Erythroblast (primary cell): ENCODE measurements around the gene STOM.

Source experiments
- GATA1 ChIP-seq: IDR thresholded peaks from 2 replicates; pipeline ENCODE4 v1.6.1; 2011; ENCODE audit warnings: low read depth, mild to moderate bottlenecking, control low read depth, low read length, moderate library complexity
- POLR2A ChIP-seq: IDR thresholded peaks from 2 replicates; pipeline ENCODE4 v1.6.1; 2011; ENCODE audit warnings: mild to moderate bottlenecking, low read length

DNA sequence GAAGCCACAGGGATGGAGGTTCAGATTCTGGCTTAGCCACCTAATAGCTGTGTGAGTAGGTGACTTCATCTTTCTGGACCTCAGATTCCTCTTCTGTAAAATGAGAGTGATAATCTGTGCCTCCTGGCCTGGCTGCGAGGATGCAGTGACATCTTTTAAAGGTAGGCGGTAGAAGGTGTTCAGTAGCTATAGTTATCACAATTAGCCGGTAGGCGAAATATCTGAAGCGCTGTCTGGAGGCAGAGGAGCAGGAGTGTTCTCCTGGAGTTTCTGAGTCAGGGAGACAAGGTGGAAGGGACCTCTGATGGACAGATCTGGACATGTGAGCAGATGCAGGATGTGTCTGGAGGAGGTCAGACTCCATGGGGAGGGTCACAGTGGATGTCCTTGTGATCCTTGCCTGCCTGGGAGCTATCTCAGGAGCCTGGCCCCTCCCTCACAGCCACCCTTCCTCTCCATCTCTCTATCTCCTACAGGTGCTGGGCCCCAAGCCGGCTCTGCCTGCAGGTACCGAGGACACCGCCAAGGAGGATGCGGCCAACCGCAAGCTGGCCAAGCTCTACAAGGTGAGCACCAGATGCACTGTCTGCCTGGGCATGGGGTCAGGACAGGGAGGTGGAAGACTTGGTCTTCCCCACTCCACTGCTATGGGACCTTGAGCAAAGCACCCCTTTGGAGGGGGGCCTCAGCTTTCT is 56.4 kb downstream of the STOM start:
- TF ChIP-seq POLR2A = no peak
- TF ChIP-seq GATA1 = no peak
